Ecto neural progenitor cell (in vitro differentiated cells): ENCODE results near the gene SLC66A1.
"Not testable (repeated sequence)": the region's sequence is repeated elsewhere in the genome, so short reads cannot be mapped to it uniquely, and the experiment has no call there.

Source experiments
- DNase-seq: peaks from one replicate; pipeline ENCODE4 v3.0.0-alpha.2; 2018; ENCODE audit warnings: low spot score

The SLC66A1 gene, protein sequence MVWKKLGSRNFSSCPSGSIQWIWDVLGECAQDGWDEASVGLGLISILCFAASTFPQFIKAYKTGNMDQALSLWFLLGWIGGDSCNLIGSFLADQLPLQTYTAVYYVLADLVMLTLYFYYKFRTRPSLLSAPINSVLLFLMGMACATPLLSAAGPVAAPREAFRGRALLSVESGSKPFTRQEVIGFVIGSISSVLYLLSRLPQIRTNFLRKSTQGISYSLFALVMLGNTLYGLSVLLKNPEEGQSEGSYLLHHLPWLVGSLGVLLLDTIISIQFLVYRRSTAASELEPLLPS

GRCh38 chr1:19311931-19312781, at the start of gene SLC66A1, which contains the start of gene AKR7A2:
Gene SLC66A1, plus strand, starts transcription at chr1:19312326. Its CDS starts 5,352 bp downstream, at chr1:19317678.
Gene AKR7A2, minus strand, starts transcription at chr1:19312144. Its CDS starts 20 bp downstream, at chr1:19312124.
- peak; percentile 93 for DNase-seq

- no peak for DNase-seq
Observed at GRCh38 chr1:19262744-19263143, 49.4 kb upstream of the SLC66A1 start.

DNA sequence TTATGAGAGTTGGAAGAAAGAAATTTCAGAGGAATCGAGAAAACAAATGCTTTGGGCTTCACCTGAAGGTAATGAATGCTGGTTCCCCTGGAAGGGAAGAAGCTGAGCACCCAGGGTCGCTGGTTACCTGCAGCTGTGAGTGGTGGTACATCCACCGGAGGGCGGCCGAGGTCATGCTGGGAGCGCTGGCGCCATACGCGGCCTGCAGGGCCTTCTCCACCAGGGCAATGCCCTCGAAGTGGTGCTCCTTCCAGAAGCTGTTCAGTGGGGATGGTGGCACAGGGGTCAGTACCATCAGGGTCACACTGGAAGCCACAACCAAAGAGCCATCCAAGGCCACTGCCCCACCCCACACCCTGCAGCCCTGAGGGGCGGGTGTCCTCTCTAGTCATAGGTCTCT, 43.7 kb upstream of the SLC66A1 start:
- no peak for DNase-seq

DNA sequence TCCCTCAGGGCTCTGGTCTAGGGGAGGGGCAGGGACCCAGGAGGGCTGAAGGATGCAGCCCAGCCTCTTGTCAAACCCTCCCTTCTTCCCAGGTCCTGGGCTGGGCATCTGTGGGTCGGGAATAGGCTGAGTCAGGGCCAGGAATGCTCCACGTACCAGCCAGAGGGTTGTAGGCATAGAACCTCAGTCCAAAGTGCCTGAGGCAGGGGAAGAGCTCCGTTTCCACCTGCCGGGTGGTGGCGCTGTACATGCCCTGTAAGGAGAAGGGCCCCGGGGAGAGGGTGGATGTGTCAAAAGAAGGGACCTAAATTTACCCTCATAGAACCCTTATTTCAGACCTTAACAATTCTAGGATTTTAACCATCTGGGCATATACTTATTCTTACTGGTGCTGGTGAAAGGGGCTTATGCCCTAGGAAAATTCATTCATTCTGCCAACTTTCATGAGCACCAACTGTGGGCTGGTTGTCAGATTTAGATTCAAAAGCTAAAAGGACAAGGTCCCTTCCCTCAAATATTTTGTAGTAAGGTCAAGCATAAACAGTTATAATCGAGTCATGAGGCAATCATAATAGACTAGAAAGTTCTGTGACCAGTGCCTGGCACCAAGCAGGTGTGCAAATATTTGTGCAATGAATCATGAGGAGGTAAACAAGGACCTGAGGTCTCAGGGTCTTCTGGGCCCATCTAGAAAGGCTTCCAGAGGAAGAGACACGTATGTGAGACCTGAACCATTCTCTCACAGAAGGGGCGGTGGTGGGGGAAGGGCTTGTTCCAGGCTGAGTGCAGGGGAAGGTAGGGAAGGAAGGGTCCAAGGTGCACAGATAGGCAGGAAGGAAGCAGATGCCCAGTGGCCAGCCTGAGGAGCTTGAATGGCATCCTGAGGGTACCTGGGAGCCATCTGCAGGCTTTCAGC, 42.4 kb upstream of the SLC66A1 start:
- not testable (repeated sequence) for DNase-seq

DNA sequence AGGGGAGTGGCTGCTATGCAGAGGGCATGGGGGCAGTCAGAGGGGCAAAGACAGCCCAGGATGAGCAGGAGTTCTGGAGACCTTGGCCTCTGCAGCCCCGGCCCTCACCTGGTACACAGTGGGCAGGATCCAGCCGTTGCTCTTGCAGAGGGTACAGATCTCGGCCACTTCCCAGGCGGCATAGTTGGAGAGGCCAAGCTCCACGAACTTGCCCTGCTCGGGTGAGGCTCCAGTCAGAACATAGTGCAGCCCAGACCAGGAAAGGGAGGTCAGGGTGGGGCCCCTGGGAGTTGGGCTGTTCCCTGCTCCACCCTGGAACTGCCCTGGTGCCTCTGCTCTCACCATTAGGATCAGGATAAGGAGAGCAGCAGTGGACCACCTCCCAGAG, 41.8 kb upstream of the SLC66A1 start:
- not testable (repeated sequence) for DNase-seq

DNA sequence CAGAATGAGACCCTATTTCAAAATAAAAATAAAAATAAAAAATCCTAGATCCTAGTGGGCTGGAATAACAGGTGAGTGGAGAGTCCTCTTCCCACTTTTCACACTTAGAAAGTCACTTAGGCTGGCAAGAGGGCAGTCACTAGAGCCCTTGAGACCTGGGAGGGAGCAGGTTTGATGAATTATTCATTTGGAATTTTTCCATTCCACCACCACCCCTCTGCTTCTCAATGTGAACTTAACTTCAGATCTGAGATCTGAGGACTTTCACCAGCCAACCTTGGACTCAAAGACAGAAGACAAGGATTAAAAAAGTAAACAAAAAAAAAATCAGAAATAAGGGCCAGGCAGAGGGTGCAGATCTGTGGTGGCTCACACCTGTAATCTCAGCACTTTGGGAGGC, 40.1 kb upstream of the SLC66A1 start:
- no peak for DNase-seq

- no peak for DNase-seq
Observed at GRCh38 chr1:19273106-19273843, 38.9 kb upstream of the SLC66A1 start.

- not testable (repeated sequence) for DNase-seq
Observed at GRCh38 chr1:19273844-19274531, 38.1 kb upstream of the SLC66A1 start.

- DNase-seq, result no peak
Observed at GRCh38 chr1:19274636-19275035, 37.5 kb upstream of the SLC66A1 start.

DNA sequence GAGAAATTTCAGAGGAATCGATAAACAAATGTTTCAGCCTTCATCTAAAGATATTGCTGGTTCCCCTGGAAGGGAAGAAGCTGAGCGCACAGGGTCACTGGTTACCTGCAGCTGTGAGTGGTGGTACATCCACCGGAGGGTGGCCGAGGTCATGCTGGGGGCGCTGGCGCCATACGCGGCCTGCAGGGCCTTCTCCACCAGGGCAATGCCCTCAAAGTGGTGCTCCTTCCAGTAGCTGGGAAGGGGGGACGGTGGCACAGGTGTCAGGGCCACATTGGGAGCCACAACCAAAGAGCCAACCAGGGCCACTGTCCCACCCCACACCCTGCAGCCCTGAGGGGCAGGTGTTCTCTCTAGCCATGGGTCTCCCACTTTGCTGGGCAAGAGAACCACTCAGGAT, 28.2 kb upstream of the SLC66A1 start:
- DNase-seq, result no peak

GRCh38 chr1:19284881-19285280, 27.2 kb upstream of the SLC66A1 start:
- DNase-seq, result no peak

DNA sequence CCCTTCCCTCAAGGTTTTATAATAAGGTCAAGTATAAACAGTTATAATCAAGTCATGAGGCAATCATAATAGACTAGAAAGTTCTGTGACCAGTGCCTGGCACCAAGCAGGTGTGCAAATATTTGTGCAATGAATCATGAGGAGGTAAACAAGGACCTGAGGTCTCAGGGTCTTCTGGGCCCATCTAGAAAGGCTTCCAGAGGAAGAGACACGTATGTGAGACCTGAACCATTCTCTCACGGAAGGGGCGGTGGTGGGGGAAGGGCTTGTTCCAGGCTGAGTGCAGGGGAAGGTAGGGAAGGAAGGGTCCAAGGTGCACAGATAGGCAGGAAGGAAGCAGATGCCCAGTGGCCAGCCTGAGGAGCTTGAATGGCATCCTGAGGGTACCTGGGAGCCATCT, 26.8 kb upstream of the SLC66A1 start:
- not testable (repeated sequence) for DNase-seq

DNA sequence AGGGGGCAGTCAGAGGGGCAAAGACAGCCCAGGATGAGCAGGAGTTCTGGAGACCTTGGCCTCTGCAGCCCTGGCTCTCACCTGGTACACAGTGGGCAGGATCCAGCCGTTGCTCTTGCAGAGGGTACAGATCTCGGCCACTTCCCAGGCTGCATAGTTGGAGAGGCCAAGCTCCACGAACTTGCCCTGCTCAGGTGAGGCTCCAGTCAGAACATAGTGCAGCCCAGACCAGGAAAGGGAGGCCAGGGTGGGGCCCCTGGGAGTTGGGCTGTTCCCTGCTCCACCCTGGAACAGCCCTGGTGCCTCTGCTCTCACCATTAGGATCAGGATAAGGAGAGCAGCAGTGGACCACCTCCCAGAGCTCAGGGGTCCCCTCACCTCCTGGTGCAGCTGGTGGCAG, 26.3 kb upstream of the SLC66A1 start:
- not testable (repeated sequence) for DNase-seq

DNA sequence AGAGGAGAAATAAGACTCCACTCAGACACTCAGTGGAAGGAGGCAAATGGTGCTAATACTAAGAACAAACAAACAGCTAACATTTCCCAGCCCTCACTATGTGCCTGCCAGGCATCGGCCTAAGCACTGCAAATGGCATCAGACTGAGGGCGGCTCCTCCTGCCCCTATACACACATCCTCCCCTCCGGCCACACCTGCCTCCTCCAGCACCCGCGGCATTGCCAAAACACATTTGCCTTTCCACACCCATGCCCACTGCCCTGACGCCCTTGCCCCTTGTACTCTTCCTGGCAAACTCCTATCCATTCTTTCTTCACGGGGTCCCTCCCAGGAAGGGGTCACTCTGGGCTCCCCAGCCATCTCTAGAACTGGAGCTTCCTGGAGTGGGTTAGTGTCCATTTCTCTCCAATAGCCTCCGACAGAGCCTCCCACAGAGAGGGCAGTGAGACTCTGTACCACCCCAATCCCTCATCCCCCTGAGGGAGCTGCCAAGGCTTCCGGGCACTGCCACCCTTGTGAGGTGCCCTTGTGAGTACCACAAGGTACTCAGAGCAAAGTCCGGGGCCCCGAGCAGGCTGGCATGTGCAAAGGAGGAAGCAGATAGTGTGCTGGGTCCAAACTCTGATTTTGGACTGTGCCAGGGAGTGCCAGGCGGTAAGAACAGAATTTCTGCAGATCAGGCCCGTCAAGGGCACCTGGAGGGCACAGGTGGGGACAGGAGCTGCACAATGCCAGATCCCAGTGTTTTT, 24.5 kb upstream of the SLC66A1 start:
- DNase-seq, result no peak

GRCh38 chr1:19288324-19289241, 23.5 kb upstream of the SLC66A1 start, which contains the start of gene AKR7A3:
Gene AKR7A3, minus strand, starts transcription at chr1:19288770. Its CDS starts 61 bp downstream, at chr1:19288709.
- peak; percentile 64 for DNase-seq

DNA sequence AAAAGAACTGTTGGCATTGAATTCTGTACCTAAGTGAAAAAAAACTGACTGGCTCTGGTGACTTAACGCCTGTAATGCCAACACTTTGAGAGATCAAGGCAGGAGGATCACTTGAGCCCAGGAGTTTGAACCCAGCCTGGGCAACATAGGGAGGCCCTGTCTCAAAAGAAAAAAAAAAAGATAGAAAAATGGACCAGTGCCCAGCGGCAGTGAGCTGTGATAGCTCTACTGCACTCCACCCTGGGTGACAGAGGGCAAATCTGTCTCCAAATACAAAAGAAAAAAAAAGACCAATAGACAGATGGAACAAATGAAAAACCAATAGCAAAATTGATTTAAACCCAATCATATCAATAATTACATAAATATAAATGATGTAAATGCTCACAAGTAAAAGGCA, 22.9 kb upstream of the SLC66A1 start:
- no peak for DNase-seq

- DNase-seq, result no peak
Observed at GRCh38 chr1:19294638-19295037, 17.5 kb upstream of the SLC66A1 start.

DNA sequence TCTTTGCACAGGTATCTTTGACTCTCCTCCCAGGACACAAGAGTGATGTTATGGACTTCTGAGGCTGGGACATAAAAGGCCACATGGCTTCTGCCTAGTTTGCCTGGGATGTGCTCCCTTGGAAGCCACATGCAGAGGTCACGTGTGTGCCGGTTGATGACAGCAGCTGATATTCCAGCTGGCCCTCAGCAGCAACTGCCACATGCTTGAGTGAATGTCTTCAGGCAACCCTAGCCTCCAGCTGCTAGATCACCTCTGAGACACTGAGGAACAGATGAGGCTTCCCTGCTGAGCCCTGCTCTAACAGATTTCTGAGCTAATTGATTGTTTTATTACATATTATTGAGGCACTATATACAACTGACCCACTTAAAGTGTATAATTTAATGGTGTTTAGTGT, 11.9 kb upstream of the SLC66A1 start:
- DNase-seq, result no peak

DNA sequence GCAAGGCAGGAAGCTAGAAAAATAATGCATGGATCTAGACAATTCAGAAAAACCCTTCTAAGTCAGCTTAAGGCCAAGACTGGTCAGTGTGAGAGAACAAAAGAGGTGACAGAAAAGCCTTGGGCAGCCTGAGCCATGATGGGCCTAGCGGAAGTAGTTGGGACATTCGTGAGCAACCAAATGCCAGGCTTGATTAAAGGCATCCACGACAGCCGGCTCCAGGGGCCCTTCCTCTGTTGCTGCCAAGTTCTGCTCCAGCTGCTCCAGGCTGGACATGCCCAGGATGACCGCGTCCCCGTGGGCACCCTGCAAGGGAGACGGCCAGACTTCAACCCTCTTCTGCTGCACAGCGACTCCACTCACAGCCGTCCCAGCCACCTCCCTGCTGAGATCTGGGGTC, 8.0 kb upstream of the SLC66A1 start:
- DNase-seq, result not testable (repeated sequence)
